Parathyroid adenoma (tissue), 2 donors: ENCODE data around the gene CEP112.

Experiments
- H2AFZ ChIP-seq: fragments of 300-600 bp; sonication (generic); one replicate; pipeline ENCODE4 v1.7.0; 2017; ENCODE audit warnings: antibody characterized with exemption, mild to moderate bottlenecking
- H3K27ac ChIP-seq: fragments of 300-600 bp; sonication (generic); one replicate; pipeline ENCODE4 v1.7.0; 2017
- H3K27me3 ChIP-seq: fragments of 300-600 bp; sonication (generic); one replicate; pipeline ENCODE4 v1.7.0; 2017; ENCODE audit warnings: low read length; ENCODE audit not compliant: control insufficient read depth, insufficient read depth
- H3K36me3 ChIP-seq: fragments of 300-600 bp; sonication (generic); one replicate; pipeline ENCODE4 v1.7.0; 2017; ENCODE audit warnings: low read length; ENCODE audit not compliant: control insufficient read depth, insufficient read depth
- H3K4me1 ChIP-seq: fragments of 300-600 bp; sonication (generic); one replicate; pipeline ENCODE4 v1.7.0; 2017; ENCODE audit warnings: control low read depth
- H3K4me2 ChIP-seq: fragments of 300-600 bp; sonication (generic); one replicate; pipeline ENCODE4 v1.7.0; 2017; ENCODE audit warnings: low read length
- H3K4me3 ChIP-seq: fragments of 300-600 bp; sonication (generic); one replicate; pipeline ENCODE4 v1.7.0; 2017; ENCODE audit warnings: low read depth, low read length
- H3K79me2 ChIP-seq: fragments of 300-600 bp; sonication (generic); one replicate; pipeline ENCODE4 v1.7.0; 2017; ENCODE audit warnings: control low read depth
- H3K9ac ChIP-seq: fragments of 300-600 bp; sonication (generic); one replicate; pipeline ENCODE4 v1.7.0; 2017; ENCODE audit warnings: mild to moderate bottlenecking
- H3K9me3 ChIP-seq: fragments of 300-600 bp; sonication (generic); one replicate; pipeline ENCODE4 v1.7.0; 2017; ENCODE audit warnings: low read length; ENCODE audit not compliant: control insufficient read depth
- CTCF ChIP-seq: fragments of 300-600 bp; sonication (generic); IDR thresholded peaks from one replicate; pipeline ENCODE4 v1.7.0; 2017; ENCODE audit warnings: antibody characterized with exemption, mild to moderate bottlenecking
- donor health status: primary hyperparathyroidism.

Gene CEP112

GRCh38 chr17:66094727-66095126 lies 97.2 kb downstream of the CEP112 start:
- Histone ChIP-seq H3K4me2 (no peak overlapping the region), H3K9ac (no peak overlapping the region), H3K4me3 (no peak overlapping the region), H3K79me2 (no peaks in the 10 kb centered on the region), H3K27me3 (no peaks in the 10 kb centered on the region), H3K9me3 (no peaks in the 10 kb centered on the region), H3K36me3 (peaks cover 3% of the 10 kb centered on the region), H2AFZ (no peak overlapping the region), H3K4me1 (no peaks in the 10 kb centered on the region), H3K27ac (no peak overlapping the region)
- no peak for TF ChIP-seq CTCF

GRCh38 chr17:66091445-66092080 lies 100.4 kb downstream of the CEP112 start:
- H3K79me2 ChIP-seq, result no peaks in the 10 kb centered on the region
- H3K4me3 ChIP-seq, result no peak overlapping the region
- peaks cover 8% of the 10 kb centered on the region for H3K36me3 ChIP-seq
- no peaks in the 10 kb centered on the region for H3K9me3 ChIP-seq
- H3K4me1 ChIP-seq, result no peaks in the 10 kb centered on the region
- H3K27me3 ChIP-seq, result no peaks in the 10 kb centered on the region
- H3K27ac ChIP-seq, result no peak overlapping the region
- no peak overlapping the region for H3K9ac ChIP-seq
- no peak for TF ChIP-seq CTCF
- H3K4me2 ChIP-seq, result no peak overlapping the region
- H2AFZ ChIP-seq, result no peak overlapping the region

GRCh38 chr17:66089764-66090163 lies 102.2 kb downstream of the CEP112 start:
- no peak for TF ChIP-seq CTCF
- H3K4me2 ChIP-seq, result no peak overlapping the region
- H3K79me2 ChIP-seq, result no peaks in the 10 kb centered on the region
- no peak overlapping the region for H3K9ac ChIP-seq
- H3K27ac ChIP-seq, result no peak overlapping the region
- peaks cover 8% of the 10 kb centered on the region for H3K36me3 ChIP-seq
- no peaks in the 10 kb centered on the region for H3K27me3 ChIP-seq
- H3K9me3 ChIP-seq, result no peaks in the 10 kb centered on the region
- no peaks in the 10 kb centered on the region for H3K4me1 ChIP-seq
- H2AFZ ChIP-seq, result no peak overlapping the region
- H3K4me3 ChIP-seq, result no peak overlapping the region

- no peaks in the 10 kb centered on the region for H3K4me1 ChIP-seq
Measured at GRCh38 chr17:66088173-66088572, 103.8 kb downstream of the CEP112 start.

More at GRCh38 chr17:66088173-66088572, 103.8 kb downstream of the CEP112 start:
- Histone ChIP-seq H3K9me3 (no peaks in the 10 kb centered on the region), H3K79me2 (no peaks in the 10 kb centered on the region), H3K36me3 (peaks cover 8% of the 10 kb centered on the region), H3K4me3 (no peak overlapping the region), H3K9ac (no peak overlapping the region), H3K27me3 (no peaks in the 10 kb centered on the region), H2AFZ (no peak overlapping the region), H3K4me2 (no peak overlapping the region), H3K27ac (no peak overlapping the region)
- no peak for TF ChIP-seq CTCF
